ENCODE data around the gene NR6A1.

NR6A1 gene

GRCh38 chr9:124498499-124499146 lies 272.5 kb downstream of the NR6A1 start:
- no peak for DNase-seq

DNA sequence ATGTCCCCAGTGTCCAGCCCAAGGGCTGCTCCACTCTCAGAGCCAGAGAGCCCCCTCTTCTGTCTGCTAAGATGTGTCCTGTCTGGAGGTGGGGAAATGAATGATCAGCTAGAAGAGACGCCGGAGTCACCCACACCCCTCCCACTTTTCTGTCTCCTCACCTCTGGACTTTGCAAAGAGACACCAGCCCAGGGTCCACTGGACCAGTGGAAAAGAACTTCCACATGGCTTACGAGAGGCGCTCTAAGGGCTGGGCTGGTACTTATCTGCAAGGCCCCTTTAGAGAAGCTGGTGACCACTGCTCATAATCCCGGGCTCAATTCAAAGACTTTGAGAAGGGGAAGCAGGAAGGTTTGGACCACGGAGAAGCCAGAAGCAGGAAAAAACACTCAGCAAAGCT lies 273.1 kb downstream of the NR6A1 start:
- no peak for DNase-seq

DNA sequence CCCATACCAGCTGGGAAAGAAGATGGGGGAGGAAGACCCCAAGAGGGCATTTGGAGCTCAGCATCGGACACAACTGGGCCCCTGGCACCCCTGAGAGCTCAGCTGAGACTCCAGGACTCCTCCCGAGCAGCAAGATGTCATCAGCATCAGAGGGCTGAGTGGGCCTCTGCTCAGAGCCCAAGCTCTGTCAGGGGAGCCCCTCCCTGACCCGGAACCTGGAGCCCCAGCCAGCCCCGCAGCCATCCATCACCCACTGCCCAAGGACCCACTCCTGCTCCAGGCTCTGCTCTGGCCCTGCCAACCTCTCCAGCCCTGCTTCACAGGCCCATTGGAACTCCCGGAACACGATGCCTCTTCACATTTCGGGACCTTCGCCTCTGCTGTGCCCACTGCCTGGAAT lies 273.7 kb downstream of the NR6A1 start:
- no peak for DNase-seq

DNA sequence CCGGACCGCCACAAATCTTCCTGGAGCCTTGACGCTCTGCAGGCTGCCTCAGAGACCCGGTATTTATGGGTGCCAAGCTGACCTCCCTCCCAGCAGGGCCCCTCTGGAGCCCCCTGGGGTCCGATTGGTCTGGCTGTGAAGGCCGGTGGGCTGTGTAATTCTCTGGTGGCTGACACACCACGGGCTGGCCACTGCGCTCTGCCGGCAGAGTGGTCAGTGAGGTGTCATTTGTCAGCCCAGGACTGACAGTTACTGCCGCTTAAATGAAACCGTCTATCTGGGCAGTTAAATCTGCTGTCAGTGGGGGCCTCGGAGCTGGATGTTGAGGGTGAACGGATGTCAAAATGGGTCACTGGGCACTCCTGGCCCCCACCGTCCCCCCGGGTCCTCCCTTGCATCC lies 274.6 kb downstream of the NR6A1 start:
- DNase-seq: no peak

- no peak for DNase-seq
Measured at GRCh38 chr9:124496075-124496449, 275.0 kb downstream of the NR6A1 start.

DNA sequence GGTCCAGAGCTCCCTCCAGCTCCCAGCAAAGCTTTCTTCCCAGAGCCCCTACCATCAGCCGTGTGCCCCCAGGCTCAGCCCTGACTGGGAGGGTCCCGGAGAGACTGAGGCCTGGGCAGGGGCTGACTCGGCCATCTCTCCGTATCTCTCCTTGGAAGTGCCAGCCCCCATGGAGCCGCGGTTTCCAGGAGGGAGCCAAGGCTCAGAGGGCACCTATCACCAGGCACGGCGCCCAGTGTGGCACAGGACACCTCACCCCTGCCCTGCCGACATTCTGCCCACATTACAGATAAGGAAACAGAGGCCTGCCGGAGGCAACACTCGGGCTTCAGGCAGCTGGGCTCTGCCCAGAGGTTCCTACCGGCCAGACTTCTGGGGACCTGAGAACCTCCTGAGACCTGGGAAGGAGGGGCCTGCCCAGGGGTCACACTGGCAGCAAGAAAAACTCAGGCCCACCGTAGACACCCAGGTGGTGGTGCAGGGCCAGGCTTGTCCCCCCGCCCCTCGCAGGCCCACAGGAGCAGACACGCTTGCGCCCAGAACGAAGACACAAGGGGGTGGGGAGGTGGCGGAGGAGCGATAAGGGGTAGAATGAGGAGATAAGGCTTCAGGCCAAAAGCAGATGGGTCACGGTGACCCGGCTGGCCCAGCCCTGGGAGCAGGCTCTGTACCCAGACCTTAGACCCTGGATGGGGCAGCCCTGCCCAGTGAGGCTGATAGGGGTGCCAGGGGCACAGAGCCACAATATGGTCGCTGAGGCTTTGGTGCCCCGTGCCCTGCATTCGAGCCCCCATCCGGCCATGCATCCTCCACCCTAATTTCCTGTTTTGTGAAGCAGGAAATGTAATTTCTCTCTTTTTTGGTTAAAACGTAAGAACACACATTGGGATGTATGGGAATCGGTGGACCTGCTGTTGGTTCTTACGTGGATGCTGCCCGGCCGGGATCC lies 275.7 kb downstream of the NR6A1 start:
- no peak for DNase-seq

DNA sequence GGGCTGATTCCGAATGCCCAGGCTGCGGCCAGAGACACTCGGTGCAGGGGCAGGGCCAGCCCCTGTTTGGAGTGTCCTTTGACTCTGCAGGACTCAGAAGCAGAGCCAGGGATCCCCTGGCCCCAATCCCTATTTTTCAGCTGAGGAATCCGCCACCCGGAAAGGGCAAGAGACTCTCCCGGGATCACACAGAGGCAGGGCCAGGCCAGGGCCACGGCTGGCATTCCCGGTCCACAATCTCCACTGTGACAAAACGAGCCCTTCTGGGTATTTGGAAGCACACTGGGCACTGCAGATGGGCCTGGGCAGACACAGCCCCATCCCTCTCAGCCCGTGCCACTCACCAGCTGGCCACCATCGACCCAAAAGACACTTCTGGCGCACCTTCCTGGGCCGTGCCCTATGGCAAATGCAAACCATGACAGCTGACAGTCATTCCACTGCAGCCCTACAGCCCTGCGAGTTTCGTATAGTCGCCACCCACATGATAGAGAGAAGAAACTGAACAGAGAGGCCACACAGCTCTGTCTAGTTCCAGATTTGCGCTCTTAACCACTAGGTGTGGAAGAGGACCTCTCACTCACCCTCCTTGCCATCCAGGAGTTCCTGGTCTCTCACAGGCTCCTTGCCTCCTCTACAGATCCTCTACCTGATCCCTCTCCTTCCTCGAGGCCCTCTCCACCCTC lies 277.2 kb downstream of the NR6A1 start:
- no peak for DNase-seq

DNA sequence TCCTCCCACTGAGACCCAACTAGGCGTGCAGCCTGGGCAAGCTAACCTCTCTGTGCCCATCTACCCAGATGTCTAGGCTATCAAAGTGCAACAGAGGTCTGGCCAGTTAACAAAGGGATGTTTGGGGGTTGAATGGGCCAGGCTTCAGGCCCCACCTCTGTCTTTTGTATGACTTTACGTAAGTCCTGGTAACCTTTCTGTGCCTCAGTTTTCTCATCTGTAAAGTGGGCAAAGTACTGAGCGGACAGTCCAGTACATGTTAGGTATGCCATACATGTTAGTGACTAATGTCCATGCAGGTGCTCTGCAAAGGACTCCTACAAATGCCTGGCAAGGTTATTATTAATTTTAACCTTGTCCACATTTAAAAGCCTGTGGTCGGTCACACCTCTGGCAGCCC lies 277.9 kb downstream of the NR6A1 start:
- no peak for DNase-seq

GRCh38 chr9:124492818-124493217 lies 278.3 kb downstream of the NR6A1 start:
- DNase-seq: no peak

GRCh38 chr9:124491049-124491975 lies 279.8 kb downstream of the NR6A1 start:
- no peak for DNase-seq

- DNase-seq: no peak
Measured at GRCh38 chr9:124490004-124490403, 281.1 kb downstream of the NR6A1 start.

GRCh38 chr9:124489222-124489621 lies 281.9 kb downstream of the NR6A1 start:
- DNase-seq: no peak

GRCh38 chr9:124488641-124489210 lies 282.4 kb downstream of the NR6A1 start:
- DNase-seq: no peak

GRCh38 chr9:124487260-124488182 lies 283.6 kb downstream of the NR6A1 start:
- DNase-seq: no peak

- no peak for DNase-seq
Measured at GRCh38 chr9:124486778-124487259, 284.3 kb downstream of the NR6A1 start.

- no peak for DNase-seq
Measured at GRCh38 chr9:124485936-124486335, 285.2 kb downstream of the NR6A1 start.

DNA sequence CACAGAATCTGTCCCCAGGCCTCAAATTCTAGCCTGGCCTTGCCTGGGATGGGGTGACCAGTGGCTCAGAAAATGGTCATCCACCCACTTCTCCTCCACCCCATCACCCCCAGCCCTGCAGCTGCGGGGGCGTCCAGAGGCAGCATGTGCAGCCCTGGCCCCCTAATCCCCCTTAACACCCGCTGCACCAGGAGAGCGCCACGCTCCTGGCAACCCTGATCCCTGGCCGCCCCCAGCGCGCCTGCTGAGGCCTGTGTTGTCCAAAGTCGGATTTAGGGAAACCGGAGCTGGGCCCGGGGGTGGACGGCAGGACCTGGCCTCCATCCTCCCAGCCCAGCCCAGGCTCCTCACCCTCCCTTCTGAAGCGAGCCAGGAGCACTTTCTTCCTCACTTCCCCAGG lies 285.9 kb downstream of the NR6A1 start:
- no peak for DNase-seq

GRCh38 chr9:124483481-124483880 lies 287.6 kb downstream of the NR6A1 start:
- no peak for DNase-seq

DNA sequence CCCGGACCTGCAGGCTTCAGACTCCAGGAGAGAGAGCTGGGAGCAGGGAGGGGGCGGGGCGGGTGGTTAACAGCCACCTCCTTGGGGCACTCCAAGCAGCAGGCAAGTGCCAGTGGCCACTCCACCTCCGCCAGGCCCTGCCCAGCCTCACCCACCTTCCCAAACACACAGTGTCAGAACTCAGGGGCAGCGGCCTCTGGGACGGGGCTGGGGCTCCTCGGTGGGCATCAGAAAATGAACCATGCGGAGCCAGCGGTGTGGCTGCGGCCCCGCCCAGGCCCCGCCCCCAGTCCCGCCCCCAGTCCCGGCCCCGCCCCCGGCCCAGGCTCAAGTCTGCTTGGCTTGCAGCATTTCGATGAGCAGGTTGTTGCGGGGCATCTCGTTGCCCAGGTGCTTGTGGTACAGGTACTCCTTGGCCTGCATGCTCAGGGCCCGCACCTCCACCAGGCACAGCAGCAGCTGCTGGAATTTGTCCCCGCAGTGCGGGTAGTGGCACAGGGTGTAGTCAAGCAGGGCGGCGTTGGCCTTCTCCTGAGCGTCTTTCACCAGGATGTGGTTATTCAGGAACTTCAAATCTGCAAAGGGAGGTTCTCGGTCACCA lies 288.6 kb downstream of the NR6A1 start:
- DNase-seq: no peak

GRCh38 chr9:124481115-124481514 lies 290.0 kb downstream of the NR6A1 start:
- no peak for DNase-seq

DNA sequence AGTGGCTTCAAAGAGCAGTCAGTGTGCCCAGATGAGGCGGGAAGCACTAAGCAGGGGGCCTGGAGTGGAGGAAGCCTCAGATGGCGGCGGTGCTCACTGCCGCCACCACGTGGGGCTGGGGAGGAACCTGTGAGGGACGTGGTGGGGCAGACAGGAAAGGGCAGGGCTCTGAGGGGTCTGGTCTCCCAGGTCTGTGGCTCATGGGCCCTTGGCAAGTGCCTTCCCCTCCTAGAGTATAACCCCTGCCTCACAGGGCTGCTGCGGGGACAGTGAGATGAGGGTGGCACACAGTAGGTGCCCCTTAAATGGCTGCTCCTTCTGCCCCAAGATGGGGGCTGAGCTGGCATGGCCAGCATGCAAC lies 290.5 kb downstream of the NR6A1 start:
- no peak for DNase-seq
